Cerebellar cortex (tissue), 1 donor: ENCODE data around the gene FBXW2.

Experiments
- DNase-seq: peaks from one replicate; pipeline ENCODE4 v3.0.0-alpha.2; 2015; ENCODE audit warnings: low spot score

Gene FBXW2

GRCh38 chr9:120742951-120743416 lies 50.2 kb downstream of the FBXW2 start:
- peak; percentile 33 for DNase-seq

- no peak for DNase-seq
Measured at GRCh38 chr9:120741701-120742100, 51.5 kb downstream of the FBXW2 start.

DNA sequence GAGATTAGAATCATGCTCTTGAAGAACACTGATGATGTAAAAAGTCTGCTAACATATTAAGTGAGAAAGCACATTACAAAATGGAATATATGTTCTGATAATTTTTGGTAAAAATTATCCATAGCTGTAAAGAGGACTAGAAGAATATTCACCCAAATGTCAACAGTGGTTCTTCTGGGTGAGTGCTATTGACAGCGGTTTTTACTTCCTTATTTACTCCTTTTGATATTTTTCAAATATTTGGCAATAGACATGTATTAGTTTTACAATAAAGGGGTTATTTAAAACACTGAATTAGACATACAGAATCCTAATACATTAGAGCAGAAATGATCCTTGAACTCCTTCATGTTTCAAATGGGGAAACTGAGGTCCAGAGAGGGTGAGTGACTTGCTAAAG lies 52.0 kb downstream of the FBXW2 start:
- no peak for DNase-seq

GRCh38 chr9:120740132-120740531 lies 53.1 kb downstream of the FBXW2 start:
- DNase-seq, result no peak

DNA sequence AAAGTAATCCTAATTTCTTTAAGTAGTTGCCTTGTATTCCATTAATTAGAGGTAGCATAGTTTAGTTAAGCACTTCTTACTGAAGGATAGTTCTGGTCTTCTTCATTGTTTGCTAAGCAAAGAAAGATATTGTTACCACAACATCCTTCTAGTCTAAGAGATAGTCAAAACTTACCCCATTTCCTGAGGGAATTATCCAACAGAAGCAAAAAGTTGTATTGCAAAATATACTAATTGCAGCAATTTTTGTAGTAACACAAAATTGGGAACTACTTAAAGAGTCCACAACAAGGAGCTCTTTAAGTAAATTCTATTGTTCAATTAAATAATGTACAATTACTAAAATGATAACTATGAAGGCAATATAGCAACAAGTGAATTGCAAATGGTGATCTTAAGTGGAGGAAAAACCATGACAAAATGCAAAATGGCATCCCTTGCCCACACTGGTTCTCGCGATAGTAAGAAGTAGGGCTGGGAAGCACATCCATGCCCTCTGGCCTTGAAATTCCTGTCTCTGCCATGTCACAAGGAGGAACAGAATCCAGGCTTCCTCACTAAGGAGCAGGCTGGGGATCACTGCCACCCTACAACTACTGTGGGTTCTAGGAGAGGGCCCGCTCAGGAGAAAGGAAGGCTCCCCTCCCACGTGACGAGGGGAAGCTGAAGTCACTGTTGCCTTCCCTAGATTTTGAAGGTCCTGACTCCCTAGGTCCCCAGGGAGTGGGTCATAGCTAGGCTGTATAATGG lies 55.6 kb downstream of the FBXW2 start:
- no peak for DNase-seq

GRCh38 chr9:120736881-120737280 lies 56.3 kb downstream of the FBXW2 start:
- no peak for DNase-seq

GRCh38 chr9:120735415-120736126 lies 57.6 kb downstream of the FBXW2 start:
- DNase-seq, result no peak

DNA sequence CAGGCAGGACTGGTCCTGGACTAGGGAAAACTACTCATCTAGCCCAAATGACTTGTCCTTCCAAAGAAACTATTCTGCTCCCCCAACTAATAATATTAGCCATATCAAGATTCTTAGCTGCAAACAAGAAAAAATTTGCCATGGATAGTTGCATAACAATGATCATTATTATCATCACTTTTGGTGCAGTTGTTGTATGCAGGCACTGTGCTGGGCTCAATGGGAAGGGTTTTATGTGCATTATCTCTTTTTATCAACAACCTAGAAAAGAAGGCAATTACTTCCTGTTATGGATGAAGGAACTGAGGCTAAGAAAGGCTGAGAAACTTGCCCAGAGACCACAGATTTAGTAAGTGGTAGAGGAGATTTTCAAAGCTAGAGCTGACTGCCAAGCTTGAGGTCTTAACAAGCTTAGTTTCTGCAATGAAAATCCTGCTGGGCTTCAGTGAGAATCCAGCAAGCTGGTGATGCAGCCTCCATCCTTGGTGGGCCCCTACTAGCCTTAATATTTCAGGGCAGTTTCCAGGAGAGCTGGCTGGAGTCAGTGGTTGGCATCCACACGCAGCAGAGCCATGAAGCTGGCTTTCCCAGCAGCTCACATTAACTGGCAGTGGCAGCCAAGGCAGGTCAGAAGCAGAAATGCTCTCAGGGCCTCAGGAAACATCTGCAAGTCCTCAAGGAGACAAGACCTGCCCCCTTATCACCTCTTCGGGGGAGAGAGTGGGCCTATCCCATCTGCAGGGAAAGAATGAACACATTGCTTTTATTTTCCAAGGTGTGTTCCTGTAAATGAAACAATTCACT lies 58.4 kb downstream of the FBXW2 start:
- no peak for DNase-seq

DNA sequence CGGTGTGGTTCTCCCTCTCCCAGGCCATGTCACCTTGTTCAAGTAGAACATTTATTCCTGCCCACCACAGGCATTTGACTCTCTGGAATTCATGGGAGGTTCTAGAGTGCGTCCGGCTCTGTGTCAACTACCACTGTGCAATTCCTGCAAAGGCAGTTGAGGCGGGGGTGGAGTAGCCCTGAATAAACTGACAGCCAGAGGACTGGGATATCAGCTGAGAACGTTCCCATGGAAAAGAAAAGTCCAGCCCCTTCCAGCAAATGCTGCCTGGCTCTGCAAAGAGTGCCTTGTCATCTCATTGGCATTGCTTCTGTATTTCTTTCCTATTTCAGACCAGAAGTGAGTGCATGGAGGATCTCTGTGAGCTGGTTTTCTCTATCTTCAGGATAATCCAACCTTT lies 60.0 kb downstream of the FBXW2 start:
- no peak for DNase-seq

DNA sequence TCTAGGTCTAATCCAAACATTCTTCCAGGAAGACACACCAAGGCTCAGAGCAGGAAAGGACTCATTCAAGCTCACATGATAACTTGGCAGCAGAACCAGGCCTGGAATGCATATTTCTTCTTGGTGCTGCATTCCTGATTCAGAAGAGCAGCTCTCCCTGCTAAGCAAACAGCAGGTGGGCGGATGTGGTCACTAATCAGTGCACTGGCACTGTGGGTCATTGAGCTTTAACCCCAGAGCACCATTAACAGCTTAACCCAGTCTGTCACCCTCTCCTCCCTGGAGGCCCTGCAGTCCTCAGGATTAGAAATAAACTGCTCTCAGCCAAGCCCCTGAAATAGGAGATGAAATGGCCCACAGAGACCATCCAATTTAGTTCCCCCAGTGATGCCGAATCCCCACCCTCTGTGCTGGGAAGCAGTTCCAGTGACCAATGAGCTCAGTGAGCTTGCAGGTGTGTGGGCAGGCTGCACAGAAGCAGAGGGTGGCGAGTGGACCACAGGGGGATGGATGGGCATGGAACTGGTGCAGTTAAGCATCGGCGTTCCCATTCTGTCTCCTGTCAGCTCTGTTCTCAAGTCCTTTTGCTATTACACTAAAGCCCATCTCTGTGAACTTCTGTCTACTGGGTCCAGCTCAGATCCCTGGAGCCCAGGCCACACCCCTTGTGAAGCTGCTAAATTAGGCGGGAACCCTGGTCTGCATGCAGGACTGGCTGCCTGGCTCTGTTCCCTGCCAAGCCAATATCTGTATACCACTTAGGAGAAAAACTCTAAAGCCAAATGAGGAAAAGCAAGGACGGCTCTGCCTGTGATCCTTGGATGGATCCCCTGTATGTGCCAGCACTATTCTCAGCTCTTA lies 62.3 kb downstream of the FBXW2 start:
- peak; percentile 20 for DNase-seq

- no peak for DNase-seq
Measured at GRCh38 chr9:120729791-120730241, 63.4 kb downstream of the FBXW2 start.

GRCh38 chr9:120726484-120726883 lies 66.7 kb downstream of the FBXW2 start:
- DNase-seq, result no peak

DNA sequence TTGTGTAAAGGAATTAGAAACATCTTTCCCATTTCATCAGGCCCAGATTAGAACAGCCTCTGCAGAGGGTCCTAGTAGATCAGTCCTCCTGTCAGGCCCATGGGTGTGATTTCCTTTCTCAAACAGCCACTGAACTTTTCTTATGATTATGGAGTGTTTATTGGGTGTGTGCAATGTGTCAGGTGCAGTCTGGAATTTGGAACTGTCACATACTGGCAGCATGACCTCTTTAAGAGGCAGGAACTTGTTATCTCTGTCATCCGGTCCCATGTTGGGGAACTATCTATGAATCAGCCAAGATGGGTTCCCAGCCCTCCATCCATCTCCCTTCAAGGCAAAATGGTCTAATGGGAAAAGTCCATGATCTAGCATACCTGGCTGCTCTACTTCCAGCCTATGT lies 67.3 kb downstream of the FBXW2 start:
- no peak for DNase-seq

DNA sequence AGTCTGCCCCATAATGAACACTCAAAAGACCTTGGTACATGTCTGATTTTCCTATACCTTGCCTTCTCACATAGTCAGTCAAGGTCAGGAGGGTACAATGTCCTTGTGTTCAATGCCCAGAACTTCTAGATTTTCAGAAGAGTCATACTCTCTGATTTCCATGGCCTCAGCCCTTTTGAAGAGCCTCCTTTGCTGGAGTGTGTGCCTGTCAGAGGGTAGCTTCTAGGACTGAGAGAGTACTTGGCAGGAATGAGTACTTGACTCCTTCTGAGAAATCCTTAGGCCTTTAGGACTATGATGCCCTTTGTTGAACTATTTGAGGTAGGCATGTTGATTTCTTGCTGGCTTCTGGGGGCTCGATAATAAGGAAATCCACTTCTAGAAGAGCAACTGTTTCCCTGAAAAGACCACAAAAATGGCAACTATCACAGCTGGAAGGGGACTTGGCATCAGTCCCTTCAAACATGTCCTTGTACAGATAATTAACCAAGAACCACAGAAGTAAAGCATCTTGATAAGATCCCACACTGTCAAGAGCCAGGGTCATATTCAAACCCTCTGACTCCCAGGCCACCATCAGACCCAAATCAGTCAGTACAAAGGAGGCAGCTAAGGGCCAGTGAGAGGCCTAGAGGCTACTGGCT lies 68.3 kb downstream of the FBXW2 start:
- no peak for DNase-seq

DNA sequence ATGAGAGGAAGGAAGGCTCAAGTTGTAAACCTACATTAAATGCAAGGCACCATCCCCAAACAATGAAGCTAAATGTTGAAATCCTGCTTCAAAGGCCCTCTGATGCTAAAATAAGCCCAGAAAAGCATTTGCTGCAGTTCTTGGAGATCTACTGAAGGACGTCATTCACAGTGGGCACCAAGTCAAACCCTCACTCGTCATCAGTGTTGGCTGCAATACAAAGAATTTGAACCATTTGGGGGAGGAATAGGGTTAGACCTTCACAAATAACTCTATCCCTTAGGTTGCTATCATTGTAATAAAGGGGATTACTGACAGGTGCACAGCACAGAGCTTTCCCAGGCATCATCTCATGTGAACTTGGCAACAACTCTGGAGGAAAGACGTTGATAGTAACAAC lies 69.7 kb downstream of the FBXW2 start:
- DNase-seq, result no peak

- DNase-seq, result no peak
Measured at GRCh38 chr9:120720404-120720803, 72.8 kb downstream of the FBXW2 start.

GRCh38 chr9:120718316-120718715 lies 74.9 kb downstream of the FBXW2 start:
- no peak for DNase-seq

DNA sequence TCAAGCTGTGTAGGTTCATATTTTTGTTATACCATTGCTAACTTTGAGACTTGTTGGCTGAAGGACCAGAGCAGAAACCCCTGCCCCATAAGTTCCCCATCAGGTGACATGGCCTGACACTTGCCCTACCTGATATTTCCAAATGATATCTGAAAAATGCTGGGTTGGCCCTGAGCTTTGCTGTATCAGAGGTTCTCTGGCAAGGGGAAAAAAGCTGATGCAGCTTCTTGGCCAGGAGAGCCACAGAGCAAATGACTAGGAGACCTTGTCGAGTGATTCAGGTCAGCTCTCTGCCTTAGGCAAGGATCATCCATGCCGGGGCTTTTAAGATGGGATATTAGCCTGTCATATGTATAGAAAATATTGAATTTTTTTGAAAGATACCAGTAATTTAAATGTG lies 76.0 kb downstream of the FBXW2 start:
- no peak for DNase-seq

DNA sequence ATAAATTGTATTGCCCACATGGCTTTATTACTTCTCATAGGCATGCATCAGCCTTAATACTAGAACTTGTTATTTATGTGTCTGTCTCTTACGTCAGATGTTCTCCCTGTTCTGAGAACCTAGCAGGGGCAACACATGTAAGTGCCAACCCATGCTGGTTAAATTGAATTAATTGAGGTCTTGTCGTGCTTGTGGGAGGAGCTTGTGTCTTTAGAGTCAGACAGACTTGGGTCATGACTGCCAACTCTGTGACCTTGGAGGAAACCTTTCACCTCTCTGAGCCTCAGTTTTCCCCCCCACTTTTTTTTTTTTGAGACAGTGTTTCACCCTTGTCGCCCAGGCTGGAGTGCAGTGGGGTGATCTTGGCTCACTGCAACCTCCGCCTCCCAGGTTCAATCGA lies 76.7 kb downstream of the FBXW2 start:
- DNase-seq, result peak; percentile 24

DNA sequence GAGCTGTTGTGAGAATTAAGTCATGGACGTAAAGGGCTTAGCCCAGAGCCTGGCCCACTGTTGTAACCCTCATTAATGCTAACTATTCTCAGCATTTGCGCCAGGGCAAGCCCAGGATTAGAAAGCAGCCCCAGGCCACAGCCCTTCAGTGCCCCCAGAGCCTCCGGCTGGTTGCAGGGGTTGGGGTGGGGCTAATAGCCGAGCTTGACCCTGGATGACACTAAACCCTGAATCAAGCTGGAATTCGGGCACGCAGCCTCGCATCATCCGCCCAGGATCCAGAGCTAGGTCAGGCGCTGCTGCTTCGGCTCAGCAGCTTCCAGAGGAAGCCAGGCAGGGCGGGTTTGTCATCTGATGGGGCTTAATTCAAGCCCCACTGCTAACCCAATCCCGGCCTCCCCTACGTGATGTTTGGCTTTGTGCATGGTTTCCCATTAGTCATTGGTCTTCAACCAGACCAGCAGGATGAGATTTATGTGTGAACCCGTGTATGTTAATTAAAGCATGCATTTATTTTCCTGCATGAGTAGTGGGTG lies 77.8 kb downstream of the FBXW2 start:
- DNase-seq, result peak; percentile 50

DNA sequence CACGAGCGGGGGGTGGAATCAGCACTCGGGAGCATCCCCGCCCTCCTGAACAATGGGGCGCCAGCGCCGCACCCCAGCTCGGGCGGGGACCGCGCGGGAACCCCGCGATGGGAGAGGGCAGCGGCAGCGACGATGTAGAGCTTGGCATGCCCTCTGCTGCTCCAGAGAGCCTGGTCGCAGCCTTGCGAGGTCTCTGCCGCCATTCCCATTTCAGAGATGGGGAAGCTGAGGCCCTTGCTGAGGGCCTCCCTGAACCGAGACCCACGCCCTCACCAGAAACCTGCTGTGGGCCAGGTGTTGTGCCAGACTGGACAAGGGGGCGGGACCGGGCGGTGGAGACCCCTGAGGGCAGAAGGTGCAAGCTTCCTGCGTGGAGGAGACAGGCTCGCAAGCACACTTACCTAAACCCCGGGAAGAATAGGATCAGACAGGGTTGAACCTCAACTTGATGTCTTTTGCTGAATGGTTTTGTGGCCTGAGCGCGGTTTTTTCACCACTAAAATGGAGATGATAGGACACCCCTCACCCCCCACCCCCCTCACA lies 78.3 kb downstream of the FBXW2 start:
- peak; percentile 40 for DNase-seq
